Measurements from ENCODE around the gene PIK3CA.

Gene PIK3CA

DNA sequence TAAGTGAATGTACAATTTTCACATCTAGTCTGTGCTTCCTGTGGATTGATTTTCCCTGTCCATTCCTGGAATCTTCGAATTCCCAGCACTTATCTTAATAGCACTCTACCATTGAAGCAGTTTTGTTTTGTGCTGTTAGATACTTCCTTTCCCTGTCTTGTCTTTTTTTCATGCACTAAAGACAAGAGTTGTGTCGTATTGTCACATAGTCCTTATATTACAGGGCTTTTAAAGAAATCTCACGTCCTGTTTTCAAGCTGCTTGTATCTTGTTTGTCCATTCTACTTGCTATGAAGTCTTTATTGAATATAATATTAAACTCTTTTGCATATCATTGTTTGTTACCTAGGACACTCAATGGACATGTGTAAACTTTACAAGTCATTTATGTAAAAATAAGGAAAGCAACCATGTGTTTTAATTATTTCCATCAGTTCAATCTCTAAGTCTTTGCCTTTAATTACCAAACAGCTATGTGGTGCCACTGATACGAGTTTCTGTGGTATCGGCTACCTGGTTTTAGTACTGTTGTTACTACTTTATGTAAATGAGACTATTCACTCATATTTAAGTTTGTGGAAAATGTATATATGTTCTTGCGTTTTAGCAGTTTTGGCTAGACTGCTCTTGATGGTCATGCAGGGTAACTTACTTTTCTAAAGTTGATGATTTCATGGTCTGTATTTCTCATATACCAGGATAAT lies 10.3 kb downstream of the PIK3CA start:
- no peak for DNase-seq (ENCODE audit: low read depth)

DNA sequence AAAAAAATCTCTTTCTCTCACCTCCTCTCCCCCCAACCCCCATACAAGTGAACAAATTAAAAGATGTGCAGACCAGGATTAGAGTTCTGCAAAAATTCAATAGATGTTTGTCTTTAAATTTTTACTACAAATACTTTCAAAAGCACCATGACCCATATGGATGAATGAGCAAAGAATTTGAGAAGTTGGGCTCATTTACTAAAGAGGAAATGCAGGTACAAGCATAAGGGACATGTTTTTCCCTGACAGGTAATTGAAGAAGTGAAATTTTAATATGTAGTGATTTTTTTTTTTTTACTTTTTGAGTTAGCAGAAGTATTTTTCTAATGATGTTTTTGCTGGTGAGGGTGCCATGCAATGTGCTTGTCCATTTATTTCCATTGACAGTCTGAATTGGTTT lies 15.3 kb downstream of the PIK3CA start:
- DNase-seq (ENCODE audit: low read depth), result no peak

DNA sequence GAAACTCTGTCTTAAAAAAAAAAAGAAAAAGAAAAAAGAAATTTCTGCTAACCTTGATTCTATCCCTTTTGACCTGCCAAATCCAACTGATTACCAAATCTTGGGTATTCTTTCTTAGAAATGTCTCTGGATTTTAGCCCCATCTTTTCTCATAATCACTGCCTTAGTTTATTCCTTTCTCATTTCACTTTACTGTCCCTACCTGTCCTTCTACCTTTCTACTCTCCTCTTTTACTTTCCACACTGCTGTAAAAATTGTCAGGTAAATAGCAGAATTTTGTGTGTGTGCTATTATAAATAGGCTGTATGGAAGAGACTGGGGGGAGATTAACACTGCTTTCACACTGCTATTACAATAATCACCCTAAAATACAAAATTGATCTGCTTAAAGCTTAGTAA lies 16.7 kb downstream of the PIK3CA start:
- no peak for DNase-seq (ENCODE audit: low read depth)

DNA sequence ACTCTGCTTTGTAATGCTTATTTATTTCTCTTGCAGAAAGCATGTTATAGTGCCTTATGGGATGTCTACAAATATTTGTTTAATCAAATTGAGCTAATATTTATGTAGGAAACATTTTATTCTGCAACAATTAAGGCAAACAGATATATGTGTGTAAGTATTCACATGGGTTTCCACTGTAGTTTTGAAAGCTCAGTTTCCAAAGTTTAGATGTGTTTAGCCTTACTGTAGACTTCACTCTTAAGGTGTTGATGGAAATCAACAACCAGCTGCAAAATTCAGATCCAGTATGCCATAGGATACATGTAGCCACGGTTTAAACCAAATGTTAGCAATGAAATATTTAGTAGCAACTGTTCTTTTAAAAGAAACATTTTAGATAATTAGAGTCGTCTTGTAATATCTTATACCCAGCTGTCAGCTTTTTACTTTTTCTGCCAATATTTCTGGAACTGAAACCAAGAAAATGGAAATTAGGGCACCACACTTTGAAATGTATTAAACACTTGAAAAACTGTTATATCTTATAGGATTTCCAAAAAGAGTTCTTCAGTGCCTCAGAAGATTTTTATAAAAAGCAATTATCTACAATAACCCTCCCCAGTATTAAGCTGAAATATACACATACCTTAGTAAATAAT lies 18.5 kb downstream of the PIK3CA start:
- DNase-seq (ENCODE audit: low read depth), result no peak

DNA sequence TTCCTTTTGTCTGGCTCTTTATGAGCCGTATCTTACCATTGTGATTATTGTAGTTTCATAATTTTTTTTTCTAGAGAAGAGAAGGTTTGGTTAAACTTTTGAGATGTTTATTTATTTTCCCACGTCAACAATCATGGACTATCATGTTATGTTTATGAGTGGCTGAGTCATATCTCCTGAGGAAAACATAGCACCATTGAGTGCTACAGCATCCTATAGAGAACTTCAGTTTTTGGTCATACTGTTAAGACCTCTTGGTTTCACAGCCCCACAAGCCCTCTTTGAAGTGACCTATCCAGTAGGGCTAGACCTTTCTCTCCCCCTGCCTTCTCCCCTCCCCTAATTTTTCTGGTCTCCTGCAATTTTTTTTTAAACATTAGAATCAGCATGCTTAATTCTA lies 20.8 kb downstream of the PIK3CA start:
- DNase-seq (ENCODE audit: low read depth), result no peak

DNA sequence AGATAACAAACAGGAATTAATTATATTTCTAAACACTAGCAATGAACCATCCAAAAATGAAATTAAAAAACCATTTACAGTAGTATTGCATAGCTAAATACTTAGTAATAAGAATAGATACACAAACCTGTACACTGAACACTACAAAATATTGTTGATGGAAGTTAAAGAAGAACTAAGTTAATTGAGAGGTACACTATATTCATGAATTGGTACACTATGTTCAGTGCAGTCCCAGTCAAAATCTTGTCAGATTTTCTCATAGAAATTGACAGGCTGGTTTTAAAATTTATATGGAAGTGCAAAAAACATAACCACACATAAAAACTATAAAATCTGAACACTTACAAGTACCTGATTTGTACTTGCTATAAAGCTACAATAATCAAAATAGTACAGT lies 24.4 kb downstream of the PIK3CA start:
- DNase-seq (ENCODE audit: low read depth), result no peak

DNA sequence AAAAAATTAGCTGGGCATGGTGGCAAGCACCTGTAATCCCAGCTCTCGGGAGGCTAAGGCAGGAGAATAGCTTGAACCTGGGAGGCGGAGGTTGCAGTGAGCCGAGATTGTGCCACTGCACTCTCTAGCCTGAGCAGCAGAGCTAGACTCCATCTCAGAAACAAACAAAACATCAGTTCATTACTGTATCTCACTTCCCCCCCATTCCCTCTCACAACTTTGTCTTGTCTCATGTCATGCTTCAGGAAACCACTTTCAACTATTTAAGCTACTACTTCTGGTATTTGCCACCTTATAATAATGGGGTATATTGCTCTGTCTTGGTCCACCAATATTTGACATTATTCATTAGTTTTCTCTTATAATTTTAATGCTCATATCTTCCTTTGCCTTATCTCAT lies 26.2 kb downstream of the PIK3CA start:
- DNase-seq (ENCODE audit: low read depth), result no peak

DNA sequence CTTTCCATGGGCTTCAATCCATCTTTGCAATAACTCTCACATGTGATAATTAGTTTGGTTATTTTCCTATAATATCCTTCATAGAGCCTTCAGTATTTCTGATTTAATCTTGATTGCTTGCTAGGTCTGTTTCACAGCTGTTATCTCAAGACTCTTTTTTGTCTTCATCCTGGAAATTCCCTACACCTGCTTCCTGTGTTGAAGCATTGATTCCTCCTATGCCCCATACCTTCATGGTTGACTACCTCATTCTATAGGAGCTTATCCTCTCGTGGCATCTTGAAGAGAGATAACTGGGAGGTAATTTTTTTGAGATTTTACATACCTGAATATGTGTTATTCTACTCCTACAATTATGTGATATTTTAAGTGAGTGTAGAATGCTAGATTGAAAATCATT lies 26.7 kb downstream of the PIK3CA start:
- no peak for DNase-seq (ENCODE audit: low read depth)

DNA sequence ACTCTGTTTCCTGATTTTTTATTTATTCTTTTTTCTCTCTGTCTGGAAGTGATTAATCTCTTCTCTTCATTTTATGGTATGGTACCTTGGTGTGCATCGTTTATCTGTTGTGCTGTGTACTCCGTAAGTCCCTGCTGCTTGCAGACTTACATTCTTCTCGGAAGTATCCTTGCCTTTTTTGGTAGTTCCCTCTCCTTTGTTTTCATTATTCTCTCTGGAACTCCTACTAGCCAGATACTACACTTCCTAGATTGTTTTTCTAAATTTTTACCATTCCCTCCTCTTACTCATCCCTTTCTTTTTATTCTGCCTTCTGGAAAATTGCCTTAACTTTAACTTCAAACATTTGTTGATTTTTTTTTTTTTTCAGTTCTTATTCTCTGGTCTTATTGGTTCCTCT lies 27.2 kb downstream of the PIK3CA start:
- DNase-seq (ENCODE audit: low read depth), result no peak

DNA sequence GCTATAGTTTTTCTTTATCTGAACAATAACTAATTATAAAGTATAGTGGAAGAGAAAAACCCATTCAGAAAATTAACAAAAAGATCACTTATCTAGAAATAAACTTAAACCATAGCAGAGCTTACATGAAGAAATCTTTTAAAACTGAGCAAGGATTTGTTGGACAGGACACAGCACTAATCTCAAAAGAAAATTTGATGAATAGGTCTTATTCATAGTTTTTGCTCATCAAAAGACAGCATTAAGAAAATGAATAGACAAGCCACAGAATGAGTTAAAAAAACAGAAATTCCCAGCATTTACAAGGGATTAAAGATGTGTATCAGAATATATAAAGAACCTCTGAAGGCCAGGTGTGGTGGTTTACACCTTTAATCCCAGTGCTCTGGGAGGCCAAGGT lies 29.5 kb downstream of the PIK3CA start:
- no peak for DNase-seq (ENCODE audit: low read depth)

DNA sequence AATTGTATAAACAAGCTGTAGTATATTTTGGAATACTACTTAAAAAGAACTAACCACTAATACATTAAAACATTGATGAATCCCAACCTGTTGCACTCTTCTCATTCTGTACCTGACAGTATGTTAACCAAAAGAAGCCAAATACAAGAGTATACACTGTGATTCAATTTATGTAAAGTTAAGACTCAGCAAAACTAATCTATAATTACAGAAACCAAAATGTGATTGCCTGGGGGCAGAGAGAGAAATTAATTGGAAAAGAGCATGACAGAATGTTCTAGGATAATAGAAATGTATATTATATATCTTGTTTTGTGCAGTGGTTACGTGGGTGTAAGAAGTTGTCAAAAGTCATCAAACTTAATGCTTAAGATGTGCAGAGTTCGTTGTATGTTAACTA lies 31.1 kb downstream of the PIK3CA start:
- DNase-seq (ENCODE audit: low read depth), result no peak

DNA sequence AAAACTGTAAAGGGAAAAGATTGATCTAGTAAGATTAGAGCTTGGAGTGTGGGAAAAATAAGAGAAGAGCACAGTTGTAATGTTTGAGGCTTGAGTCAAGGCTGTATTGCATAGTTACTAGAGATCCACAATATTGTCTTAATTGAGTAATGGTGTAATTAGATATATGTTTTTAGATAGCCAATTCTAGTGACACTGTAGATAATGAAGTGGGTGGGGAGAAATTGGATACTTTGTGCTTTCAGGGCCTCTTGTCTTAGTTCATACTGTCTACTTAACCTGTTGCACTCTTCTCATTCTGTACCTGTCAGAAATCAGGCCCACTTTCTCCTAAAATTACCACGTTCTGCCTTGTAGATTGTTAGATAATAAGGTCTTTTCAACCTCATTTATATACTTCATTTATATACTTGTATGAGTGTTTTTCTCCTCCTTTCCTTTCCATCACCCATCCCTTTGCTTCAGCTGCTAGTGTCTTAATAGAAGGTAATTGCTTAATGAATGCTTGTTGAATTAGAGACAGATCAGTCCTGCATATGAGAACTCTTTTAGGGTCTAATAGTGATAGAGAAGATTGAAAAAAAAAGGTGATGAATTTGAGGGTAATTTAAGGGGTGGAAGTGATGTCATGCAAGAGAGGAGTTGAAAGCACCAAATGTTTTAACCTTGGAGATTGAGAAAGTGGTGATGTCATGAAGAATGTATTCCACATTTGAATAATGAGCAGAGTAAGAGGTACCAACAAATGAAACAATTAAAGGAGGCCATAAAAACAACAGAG lies 32.0 kb downstream of the PIK3CA start:
- DNase-seq (ENCODE audit: low read depth), result no peak

DNA sequence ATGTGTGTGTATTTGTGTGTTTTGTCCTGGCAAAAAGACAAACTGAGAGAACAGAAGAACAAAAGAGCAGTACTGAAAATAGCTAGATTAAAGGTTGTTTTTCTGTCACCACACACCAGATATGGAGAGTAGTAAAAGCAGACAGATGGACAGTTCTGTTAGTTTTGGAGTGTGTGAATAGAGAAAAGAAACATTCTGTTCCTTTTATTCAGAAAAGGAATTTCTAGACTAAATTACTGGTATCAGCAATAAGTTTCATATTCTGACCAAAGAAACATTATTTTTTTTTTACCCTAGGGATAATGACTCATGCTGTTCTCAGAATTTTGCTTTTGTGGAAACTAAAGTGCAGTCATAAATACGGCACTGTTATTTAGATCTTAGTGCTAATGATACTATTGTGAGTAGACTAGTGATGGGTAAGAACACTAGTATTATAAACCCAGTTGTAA lies 32.9 kb downstream of the PIK3CA start:
- no peak for DNase-seq (ENCODE audit: low read depth)

DNA sequence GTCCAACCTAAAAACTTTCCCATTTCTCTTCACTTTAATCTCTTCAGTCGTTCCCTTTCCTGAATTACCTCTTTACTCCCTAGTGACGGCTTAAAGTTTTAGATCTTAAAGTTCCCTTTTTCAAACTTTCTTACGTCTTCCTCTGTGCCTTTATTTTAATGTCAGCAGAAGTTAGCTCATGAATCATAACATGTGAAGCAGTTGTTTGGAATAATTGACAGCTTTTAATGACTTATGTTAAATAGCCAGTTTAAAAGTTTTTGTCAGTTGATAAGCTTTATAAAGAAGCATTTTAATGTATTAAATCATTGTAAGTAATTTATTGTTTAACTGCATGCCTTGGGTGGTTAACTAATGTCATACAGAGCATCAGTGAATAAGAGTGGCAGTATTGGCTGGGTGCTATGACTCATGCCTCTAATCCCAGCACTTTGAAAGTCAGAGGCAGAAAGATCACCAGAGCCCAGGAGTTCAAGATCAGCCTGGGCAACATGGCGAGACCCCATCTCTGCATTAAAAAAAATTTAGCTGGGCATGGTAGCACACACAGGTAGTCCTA lies 33.9 kb downstream of the PIK3CA start:
- no peak for DNase-seq (ENCODE audit: low read depth)

DNA sequence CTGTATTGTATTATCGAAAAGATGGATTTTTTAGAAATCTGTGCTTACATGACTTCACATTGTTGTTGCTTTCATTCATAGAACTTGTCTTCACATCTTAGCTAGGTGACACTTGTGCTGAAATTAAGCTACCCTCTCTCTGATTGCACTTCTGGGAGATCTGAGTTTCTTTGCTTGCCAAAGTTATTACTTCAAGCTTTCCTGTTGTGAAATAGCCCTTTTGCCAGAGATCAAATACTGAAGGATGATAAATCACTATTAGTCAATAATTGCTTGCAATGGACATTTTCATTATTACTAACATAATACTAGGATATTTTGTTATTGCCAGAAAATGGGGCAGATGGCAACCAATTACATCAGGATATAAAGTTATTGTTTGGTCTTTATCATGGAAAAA lies 34.7 kb downstream of the PIK3CA start:
- DNase-seq (ENCODE audit: low read depth), result no peak

DNA sequence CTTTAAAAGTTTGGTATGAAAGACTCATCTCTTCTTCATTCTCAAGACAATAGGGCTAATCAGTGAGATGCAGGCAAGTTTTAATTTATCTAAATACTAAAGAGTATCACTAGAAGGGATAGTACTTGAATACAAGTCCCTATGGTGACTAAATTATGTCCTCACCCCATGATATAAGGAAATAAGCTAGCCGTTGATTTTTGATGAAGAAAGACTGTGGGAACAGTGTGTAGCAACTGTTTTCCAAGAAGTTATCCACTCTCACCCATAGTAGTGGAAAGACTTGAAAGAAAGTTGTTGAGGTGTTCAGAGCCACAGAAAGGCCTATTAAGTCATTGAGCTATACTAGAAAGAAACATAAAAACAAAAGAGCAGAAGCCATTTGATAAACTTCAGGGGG lies 36.7 kb downstream of the PIK3CA start:
- DNase-seq (ENCODE audit: low read depth), result no peak

DNA sequence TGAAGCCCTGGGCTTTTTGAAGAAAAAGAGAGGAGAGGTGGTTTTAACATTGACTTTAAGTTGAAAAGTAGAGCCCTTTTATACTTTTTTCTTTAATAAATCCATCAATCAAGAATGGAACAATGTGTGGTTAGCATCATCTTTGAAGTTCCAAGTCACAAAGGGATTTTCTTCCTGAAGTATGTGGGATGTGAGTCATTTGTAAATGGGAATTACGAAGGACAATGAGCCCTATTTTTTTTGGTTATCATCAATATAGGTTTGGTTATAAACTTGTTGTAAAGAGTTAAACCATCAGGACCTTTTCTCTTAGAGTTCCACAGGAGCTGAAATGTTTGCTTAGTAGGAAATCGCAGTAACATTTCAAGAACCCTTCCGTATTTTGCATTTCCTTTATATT lies 38.3 kb downstream of the PIK3CA start:
- DNase-seq (ENCODE audit: low read depth), result no peak

DNA sequence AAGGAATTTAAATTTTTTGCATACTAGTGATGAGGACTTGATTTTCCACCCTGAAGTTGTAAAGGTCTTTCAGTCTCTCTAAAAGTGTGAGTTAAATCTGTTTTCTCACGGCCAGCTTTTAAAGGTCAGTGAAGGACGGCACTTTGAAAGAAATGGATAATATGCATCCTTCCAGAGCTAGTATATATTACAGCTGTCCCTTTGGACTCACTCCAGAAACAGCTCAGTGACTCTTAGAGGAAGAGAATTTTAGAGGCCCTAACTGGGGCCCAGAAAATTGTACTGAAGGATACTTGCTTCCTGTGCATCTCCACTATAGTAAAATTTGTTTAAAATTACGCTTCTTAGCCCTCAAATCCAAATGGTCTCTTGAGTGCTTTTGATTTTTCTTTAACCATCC lies 41.6 kb downstream of the PIK3CA start:
- no peak for DNase-seq (ENCODE audit: low read depth)

DNA sequence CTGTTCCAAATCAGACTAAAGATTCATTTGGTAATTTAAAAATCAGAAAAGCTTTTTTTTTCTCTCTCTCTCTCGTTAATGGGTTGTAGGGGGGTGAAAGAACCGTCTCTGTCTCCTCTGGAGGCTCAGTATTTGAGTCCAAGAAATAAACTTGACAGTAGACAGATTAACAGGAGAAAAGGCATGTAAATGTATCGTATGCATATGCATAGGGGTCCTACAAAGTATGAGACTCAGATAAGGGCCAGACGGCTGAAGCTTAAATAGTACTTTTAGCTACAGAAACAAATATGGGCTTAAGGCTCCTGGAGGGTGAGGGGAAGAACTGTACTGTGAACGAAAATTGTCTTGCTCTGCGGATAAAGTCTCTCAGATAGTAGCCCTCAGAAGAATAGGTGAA lies 42.4 kb downstream of the PIK3CA start:
- no peak for DNase-seq (ENCODE audit: low read depth)

DNA sequence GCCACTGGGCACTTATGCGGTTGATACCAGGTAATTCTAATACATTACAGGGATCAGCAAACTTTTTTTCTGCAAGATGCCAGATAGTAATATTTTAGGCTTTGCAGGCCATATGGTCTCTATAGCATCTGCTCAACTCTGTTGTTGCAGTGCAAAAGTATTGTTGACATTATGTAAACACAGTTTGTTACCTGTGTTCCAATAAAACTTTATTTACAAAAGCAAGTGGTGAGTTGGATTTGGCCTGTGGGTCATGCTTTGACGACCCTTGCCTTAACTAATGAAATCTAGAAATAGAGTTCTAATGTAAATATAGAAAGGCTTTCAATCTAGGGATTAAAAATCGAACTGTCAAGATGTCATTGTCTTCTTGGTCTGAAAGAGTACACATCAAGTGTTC lies 44.4 kb downstream of the PIK3CA start:
- no peak for DNase-seq (ENCODE audit: low read depth)

DNA sequence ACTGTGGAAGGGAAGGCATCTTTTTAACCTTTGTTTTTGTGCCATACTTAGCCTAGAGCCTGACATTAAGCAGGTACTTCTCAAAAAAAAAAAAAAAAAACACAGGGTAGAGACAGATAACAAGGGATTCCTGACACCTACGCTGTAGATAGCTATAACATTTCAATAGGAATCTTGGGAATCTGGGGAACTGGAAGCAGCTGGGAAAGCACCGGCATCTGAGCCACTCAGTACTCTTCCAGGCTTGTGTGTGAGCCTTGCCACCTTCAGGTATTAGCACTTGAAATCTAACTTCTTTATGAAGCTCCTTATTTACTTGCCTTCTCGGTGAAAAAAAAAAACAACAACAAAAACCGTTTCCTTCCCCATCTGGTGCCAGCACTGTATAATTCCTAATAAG lies 46.8 kb downstream of the PIK3CA start:
- DNase-seq (ENCODE audit: low read depth), result no peak

DNA sequence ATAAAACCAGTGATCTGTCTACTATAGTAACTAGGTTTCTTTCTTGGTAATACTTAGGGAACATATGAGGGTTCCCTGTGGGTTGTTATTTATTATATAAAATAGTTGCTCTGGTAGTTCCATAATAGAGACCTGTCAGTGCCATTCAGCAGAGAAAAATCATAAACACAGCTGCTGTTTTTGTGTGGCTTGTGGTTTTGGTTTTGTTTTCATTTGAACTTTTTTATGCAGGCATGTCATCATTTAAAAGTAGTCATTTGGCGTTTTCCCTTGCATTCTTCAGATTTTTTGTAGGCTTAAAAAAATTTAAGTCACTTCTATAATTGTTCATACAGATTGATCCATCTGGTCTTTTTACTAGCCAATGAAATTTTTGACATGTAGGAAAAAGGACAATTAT lies 47.9 kb downstream of the PIK3CA start:
- DNase-seq (ENCODE audit: low read depth), result no peak

DNA sequence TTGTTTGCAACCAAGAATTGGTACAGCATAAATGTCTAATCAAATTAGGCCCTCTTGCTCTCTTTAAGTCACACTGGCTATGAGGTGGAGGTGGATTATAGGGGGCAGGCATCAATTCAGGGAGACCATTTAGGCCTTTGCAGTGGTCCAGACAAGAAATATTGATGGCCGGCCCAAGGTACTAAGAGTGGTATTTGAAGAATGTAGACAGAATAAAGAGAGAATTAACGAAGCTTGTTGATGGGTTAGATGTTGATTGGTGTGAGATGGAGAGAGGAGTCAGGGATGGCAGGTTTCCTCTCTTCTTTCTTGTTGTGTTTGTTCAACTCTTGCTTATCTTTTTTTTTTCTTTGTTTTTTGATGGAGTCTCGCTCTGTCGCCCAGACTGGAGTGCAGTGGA lies 48.5 kb downstream of the PIK3CA start:
- DNase-seq (ENCODE audit: low read depth), result no peak

Measured in stimulated activated CD8-positive, alpha-beta memory T cell treated with anti-CD3 and anti-CD28 coated beads, Interleukin-15, amount 100 ng/mL, for 24 hours (primary cell).